GM19193 (cell line): ENCODE results near the gene CCDC159.

Experiments
- POLR2A ChIP-seq: IDR thresholded peaks from 4 replicates; pipeline ENCODE4 v1.6.1; 2011; ENCODE audit not compliant: insufficient read depth, insufficient read length; ENCODE audit errors: extremely low read depth

Gene CCDC159

DNA sequence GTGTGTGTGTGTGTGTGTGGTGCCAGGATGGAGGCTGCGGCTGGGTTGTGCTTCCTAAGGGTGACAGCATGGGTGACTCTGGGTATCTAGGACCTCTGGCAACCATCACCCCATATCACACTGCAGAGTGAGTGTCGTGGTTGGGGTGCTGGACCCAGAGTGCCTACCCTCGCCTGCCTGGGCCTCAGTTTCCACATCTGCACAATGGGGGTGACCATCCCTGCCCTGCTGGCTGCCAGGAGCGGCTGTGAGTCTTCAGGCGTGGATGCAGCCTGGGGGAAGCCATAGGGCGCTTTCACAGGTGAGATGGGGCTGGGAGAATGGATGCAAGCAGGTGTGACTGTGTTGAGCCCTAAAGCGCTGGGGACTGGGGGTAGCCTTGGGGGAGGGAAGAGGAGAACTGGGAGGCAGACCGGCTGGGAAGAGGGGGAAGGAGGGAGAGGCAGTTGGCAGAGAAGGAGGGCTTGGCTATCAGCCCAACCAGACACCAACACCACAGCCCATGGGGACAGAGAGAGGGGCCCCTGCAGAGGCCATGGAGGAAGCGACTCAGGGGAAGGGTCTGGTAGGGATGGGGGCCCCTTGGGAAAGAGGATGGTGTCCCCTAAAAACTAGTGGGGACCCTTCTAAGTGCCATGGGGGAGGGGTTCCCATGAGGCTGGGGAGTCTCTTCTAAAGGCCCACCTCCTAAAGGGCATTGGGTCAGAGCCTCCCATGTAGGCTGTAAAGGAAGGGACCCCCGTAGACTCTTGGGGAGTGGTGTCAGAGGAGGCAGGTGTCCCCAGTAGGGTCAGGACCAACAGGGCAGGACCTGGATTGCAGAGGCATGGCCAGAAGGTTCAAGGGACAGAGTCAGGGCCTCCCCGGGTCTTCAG is 10.6 kb downstream of the CCDC159 start:
- no peak for TF ChIP-seq POLR2A

DNA sequence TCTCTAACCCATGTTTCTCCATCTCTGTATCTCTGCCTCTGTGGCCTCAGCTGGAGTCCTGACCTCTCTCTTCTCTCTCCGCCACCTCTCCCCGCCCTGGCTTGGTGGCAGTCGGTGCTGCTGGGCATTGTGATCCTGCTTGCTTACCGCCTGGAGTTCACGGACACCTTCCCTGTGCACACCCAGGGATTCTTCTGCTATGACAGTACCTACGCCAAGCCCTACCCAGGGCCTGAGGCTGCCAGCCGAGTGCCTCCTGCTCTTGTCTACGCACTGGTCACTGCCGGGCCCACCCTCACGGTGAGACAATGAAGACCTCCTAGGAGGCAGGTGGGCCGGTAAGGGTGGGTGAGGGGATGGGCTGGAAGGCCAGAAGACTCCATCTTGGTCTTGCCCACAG is 13.1 kb downstream of the CCDC159 start:
- no peak for TF ChIP-seq POLR2A

DNA sequence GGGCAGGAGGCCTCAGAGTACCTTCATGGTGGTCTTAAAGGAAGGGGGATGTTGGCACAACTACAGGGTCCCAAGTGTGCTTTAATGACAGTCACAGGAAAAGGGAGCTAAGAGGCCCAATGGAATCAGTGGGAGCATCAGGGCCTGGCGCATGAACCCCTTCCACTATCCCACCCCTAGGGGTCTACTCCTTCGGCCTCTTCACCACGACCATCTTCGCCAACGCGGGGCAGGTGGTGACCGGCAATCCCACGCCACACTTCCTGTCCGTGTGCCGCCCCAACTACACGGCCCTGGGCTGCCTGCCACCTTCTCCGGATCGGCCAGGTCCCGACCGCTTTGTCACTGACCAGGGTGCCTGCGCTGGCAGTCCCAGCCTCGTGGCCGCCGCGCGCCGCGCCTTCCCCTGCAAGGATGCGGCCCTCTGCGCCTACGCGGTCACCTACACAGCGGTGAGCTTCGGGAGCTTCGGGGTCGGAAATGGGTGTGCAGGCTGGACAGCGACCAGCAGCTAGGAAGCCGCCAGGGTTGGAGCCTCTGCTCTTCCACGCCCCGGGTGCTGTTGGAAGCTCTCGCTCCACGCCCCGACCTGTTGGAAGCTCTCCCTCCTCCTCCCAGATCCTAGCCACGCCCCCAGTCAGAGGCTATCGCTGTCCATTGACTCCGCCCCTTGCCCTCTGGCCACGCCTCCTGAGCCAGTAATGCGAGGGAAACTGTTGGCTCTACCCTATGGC is 14.9 kb downstream of the CCDC159 start:
- no peak for TF ChIP-seq POLR2A

DNA sequence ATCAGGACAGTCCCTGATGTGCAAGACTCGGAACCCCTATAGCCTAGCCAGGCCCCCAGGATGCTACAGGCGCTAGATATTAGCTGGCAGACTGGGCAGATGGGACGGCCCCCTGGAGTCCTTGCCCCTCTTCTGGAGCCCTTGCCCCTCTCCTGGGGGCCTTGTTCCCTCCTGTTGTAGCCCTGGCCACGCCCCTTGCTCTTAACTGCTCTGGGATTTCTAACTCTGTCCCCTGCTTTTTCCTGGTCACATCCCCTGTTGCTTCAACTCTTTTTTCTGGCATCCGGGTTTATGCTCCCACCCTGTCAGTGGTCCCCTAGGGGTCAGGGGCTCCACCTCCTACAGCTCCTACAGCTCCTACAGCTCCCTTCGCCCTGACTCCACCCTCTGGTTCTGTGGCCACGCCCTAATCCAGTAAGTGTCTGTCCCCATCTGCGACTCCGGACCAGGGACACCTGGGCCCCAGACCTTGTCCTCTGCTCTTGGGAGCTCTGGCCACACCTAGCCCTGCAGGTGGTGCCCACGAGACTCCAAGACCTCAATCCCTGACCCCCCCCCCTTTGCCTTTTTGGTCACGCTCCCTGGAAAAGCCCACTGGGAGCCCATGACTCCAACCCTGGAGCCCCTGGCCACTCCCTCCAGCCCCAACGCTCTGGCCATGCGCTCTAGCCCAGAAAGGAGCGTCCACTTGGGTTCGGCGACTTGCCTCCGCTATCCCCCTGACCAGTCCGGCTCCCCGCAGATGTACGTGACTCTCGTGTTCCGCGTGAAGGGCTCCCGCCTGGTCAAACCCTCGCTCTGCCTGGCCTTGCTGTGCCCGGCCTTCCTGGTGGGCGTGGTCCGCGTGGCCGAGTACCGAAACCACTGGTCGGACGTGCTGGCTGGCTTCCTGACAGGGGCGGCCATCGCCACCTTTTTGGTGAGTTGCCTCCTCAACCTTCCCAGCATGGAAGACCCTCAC is 15.7 kb downstream of the CCDC159 start:
- no peak for TF ChIP-seq POLR2A

DNA sequence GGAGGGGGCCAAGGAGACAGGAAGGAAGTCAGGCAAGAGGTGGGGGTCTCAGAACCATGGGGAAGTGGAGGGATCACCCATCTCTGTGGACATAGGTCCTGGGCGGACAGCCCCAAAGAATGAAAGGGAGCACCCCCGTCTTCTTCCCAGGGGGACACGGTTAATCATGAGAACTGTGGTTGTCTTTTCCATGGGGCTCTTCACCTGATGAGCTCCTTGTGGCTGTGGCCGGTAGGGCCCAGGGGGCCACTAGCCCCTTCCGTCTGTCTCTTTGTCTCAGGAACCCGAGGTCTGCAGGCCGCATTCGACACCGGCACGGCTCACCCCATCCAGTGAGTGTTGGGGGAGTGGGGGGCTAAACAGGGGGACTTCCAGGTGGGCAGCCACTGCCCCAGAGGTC is 17.6 kb downstream of the CCDC159 start:
- no peak for TF ChIP-seq POLR2A

DNA sequence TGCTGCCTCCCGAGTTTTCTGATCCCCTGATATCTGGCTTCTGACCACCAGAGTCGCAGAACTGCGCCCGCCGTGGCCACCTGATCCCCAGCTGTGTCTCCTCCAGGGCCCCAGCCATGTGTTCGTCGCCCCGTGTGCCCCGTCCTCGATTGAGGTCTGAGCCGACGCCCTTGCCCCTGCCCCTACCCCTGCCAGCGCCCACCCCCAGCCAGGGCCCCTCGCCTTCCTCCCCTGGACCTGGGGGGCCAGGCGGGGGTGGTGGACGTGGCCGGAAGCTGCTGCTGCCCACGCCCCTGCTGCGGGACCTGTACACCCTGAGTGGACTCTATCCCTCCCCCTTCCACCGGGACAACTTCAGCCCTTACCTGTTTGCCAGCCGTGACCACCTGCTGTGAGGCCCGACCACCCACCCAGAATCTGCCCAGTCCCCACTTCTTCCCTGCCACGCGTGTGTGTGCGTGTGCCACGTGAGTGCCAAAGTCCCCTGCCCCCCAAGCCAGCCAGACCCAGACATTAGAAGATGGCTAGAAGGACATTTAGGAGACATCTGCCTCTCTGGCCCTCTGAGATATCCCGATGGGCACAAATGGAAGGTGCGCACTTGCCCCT is 18.1 kb downstream of the CCDC159 start:
- TF ChIP-seq POLR2A: no peak

DNA sequence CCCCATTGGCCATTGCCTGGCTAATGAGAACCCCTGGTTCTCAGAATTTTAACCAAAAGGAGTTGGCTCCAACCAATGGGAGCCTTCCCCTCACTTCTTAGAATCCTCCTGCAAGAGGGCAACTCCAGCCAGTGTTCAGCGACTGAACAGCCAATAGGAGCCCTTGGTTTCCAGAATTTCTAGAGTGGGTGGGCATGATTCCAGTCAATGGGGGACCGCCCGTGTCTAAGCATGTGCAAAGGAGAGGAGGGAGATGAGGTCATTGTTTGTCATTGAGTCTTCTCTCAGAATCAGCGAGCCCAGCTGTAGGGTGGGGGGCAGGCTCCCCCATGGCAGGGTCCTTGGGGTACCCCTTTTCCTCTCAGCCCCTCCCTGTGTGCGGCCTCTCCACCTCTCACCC is 18.6 kb downstream of the CCDC159 start:
- no peak for TF ChIP-seq POLR2A

DNA sequence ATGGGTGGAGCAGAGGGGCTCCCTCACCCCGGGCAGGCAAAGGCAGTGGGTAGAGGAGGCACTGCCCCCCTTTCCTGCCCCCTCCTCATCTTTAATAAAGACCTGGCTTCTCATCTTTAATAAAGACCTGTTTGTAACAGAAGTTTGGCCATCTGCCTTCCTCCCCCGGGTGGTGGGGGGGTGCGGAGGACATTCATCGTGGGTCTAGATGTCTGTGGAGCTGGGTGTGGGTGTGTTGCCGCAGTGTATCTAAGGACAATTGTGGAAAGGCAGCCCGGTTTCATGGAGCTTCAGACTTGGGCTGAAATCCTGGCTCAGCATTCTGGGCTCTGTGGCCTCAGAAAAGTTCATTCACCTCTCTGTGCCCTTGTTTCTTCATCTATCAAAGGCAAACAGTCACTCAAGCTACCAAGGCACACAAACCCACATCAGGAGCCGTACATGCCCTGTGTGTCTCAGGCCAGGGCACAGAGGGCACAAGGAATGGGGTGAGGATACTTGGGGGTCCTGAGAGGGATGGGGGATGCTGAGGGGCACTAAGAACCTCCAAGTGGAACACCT is 19.3 kb downstream of the CCDC159 start:
- TF ChIP-seq POLR2A: no peak

DNA sequence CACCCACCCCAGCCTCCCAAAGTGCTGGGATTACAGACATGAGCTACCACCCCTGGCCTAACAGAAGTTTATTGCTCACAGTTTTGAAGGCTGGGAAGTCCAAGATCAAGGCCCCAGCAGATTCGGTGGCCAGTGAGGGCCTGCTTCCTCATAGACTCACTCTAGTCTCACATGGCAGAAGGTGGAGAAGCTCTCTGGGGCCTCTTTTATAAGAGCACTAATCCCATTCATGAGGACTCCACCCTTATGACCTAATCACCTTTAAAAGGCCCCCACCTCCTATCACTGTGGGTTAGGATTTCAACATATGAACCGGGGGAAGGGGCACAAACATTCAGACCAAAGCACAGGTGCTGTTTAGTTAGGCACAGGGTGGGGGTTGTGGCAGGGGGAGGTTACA is 21.2 kb downstream of the CCDC159 start:
- no peak for TF ChIP-seq POLR2A

DNA sequence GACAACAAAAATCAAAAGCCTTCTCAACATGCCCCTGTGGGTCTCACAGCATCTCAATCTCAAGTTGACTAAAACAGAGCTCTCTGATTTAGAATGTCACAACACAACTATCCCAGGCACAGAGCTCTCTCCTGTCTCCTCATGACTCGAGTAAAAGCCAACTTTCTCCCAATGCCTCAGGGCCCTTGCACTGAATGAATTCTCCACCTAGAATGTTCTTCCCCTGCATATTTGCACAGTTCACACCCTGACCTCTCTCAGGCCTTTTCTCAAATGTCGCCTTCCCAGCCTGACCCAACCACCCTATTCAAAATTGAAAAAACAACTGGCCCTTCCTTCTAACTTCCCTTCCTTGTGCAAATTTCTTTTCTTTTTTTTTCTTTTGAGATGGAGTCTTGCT is 24.4 kb downstream of the CCDC159 start:
- no peak for TF ChIP-seq POLR2A

DNA sequence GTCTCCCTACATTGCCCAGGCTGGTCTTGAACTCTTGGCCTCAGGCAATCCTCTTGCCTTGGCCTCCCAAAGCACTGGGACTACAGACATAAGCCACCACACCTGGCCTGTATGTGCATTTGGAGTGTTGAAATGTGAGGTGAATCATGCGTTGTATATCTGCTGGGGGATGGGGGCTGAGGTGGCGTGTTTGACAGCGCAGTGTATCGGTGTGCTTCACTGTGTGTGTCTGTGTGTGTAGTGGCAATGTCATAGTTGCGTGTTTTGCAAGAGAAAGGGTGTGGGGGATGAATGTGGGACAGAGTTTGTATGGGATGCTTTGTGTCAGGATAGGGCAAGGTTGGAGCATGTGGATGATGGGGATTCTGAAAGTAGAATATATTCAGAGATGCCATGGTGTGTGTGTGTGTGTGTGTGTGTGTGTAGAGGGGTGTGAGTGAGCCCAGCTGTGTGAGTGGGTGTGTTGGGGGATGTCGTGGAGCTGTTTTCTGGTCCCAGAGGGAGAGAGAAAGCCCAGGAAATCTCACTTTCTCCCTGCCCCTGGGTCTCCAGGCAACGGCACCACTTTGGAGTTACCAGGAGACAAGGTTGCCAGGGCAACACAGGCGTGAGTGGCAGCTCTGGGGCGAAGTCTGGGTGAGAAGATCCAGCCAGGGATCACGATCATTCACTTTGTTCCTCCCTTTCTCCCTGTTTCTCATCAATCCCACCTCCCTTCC is 27.0 kb downstream of the CCDC159 start:
- no peak for TF ChIP-seq POLR2A

DNA sequence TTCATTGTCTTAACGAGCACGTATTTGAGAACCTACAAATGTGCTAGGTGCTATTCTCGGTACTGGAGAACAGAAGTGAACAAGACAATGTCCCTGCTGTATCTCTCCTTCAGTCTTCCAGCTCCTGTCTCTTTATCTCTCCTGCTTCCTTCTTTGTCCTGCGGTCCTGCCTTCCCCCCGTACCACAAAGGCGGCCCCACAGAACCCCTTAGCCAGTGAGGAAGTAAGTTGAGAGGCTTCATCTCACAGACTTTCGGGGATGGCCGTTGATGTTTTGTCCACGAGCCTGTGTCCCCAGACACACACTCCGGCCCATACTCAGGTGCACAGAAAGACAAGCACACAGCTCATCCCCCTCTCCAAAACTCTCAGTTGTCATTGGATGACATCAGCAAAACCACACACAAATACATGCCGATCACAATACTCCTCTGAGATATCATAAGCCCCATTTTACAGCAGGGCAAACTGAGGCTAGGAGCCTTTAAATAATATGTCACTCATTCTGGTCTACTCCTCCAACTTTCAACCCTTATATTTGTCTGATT is 27.6 kb downstream of the CCDC159 start:
- TF ChIP-seq POLR2A: no peak

DNA sequence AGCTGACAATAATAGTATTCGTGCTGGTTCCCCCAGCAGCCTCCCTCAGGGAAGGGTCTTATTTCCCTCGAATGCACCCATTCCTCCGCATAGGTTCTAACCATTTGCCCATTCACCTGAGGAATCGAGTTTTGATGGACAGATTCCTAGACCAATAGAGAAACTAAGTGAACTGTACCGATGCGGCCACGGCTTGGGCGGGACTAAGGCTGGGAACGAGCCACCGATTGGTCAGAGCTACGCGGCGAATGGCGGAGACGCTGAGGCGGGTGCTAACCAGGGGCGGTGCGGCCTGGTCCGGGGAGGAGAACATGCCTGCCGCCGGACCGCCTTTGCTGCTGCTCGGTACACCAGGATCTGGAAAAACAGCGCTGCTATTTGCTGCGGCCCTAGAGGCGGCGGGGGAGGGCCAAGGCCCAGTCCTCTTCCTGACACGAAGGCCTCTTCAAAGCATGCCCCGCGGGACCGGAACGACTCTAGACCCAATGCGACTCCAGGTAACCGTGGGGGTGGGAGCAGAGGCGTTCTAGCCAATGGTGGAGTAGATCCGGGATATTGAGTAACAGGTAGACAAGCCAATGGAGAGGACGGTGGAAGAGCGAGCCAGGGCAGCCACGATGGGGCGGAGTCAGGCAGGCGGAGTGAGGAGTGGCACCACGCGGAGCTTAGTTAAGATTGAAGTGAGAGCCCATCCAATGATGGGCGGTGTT is 28.3 kb downstream of the CCDC159 start, which contains the start of gene SWSAP1:
Gene SWSAP1 (plus strand): TSS at position 234 of the 710 bp plus-strand sequence. CDS start 15 bp downstream, at position 249.
- peak; percentile 89 for TF ChIP-seq POLR2A
